Subcutaneous adipose tissue (tissue), 4 donors: ENCODE data around the gene INHBC. TPM values are rescaled to one million over a fixed set of nuclear protein-coding genes. Genes with fewer than 3 reads are reported as not detected.

ENCODE experiments used
- CTCF ChIP-seq: fragments of 450-650 bp; IDR thresholded peaks from one replicate; pipeline ENCODE4 v1.5.1; 2016; ENCODE audit warnings: low read depth, mild to moderate bottlenecking, control low read depth, antibody characterized with exemption, moderate library complexity
- total RNA-seq, 4 donors: library from RNA; depleted of rRNA; stranded (reverse); fragments of >200 nt; gene quantifications; one replicate each; pipeline ENCODE4 v1.1.0, GENCODE V29; 2016

Gene INHBC
- total RNA-seq, 4 donors from 2014 or later: not detected

GRCh38 chr12:57464569-57464968, 30.0 kb downstream of the INHBC start:
- no peak for TF ChIP-seq CTCF

- TF ChIP-seq CTCF: no peak
Measured at GRCh38 chr12:57465030-57465746, 30.6 kb downstream of the INHBC start.

- TF ChIP-seq CTCF: no peak
Measured at GRCh38 chr12:57465747-57466505, 31.3 kb downstream of the INHBC start.

GRCh38 chr12:57467212-57467874, 32.8 kb downstream of the INHBC start:
- no peak for TF ChIP-seq CTCF

- TF ChIP-seq CTCF: no peak
Measured at GRCh38 chr12:57467915-57468314, 33.3 kb downstream of the INHBC start.

- TF ChIP-seq CTCF: no peak
Measured at GRCh38 chr12:57469296-57470164, 34.9 kb downstream of the INHBC start.
